HG02884 (cell line): ENCODE results near the gene GAS7.
A peak's percentile ranks its signal among the peaks of the same experiment; 100 is the strongest.
"Not testable (repeated sequence)": the region's sequence is repeated elsewhere in the genome, so short reads cannot be mapped to it uniquely, and the experiment has no call there.

Source experiments
- ATAC-seq: cut with Tn5 transposase; IDR thresholded peaks from one replicate; pipeline ENCODE4 v1.9.1; 2021; ENCODE audit warnings: mild to moderate bottlenecking, moderate library complexity; ENCODE audit not compliant: unreplicated experiment

The GAS7 gene

GRCh38 chr17:10077561-10078299 is 120.7 kb downstream of the GAS7 start:
- no peak for ATAC-seq

- no peak for ATAC-seq
Measured at GRCh38 chr17:10075919-10076318, 122.5 kb downstream of the GAS7 start.

GRCh38 chr17:10073941-10074340 is 124.5 kb downstream of the GAS7 start:
- ATAC-seq: no peak

GRCh38 chr17:10072556-10073425 is 125.6 kb downstream of the GAS7 start:
- no peak for ATAC-seq

- no peak for ATAC-seq
Measured at GRCh38 chr17:10072086-10072485, 126.3 kb downstream of the GAS7 start.

GRCh38 chr17:10071141-10071540 is 127.3 kb downstream of the GAS7 start:
- ATAC-seq: no peak

DNA sequence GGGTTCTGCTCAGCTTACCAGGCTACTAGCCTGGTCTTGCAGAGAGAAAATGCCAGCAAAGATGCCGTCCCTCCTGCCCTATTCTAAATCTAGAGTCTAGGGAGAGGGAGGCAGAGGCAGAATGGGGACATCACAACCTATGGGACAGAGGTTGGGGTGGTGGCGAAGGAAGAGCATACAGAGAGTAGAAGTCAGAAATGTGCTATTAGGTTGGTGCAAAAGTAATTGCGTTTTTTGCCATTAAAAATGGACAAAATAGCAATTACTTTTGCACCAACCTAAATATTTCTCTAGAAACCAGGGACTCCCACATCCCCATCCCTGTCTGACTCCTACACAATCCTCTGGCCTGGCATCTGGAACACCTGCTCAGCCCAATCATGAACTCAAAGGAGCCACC is 127.7 kb downstream of the GAS7 start:
- no peak for ATAC-seq

DNA sequence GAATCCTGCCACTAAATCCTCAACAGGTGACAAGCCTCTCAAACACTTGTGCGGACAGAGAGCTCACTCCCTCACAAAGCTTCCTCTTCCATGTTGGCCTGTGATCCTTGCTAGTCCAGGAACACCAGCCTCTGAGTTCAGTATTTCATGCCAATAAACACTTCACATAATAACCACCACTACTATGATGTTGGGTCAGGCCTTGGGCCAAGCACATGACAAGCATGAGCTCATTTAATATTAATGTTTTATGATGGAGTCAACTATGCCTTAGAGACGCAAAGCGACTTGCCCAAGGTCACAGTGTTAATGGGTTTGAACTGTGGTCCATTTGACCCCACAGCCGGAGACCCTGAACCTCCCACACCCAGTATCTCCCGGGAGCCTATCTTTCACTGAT is 129.1 kb downstream of the GAS7 start:
- ATAC-seq: no peak

DNA sequence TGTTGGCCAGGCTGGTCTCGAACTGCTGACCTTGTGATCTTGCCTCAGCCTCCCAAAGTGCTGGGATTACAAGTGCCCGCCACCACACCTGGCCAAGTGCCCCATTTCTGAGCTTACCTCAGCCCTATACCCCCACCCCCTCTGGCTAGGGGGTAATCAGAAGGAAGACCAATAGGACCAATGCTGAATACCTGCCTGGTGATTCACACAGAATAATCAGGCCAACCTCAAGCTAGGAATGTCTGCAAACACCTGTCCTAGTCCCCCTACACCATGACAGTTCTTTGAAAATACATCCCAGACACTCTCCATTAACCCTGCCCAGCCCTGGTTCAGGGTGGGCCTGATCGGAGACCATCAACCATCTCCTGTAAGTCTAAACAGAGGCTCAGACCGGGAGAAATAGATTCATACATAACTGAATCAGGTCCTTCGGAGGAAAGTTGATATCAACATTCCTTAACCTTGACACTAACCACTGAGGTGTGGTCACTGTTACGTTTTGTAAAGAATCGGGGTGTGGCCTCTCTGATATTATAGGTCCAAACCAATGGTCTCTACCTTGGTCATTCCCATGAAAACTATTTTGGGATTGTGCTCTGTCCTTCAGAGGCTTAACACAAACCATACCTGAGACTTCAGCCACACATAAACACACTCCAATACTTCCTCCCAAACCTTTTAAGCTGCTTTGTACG is 130.8 kb downstream of the GAS7 start:
- ATAC-seq: no peak

DNA sequence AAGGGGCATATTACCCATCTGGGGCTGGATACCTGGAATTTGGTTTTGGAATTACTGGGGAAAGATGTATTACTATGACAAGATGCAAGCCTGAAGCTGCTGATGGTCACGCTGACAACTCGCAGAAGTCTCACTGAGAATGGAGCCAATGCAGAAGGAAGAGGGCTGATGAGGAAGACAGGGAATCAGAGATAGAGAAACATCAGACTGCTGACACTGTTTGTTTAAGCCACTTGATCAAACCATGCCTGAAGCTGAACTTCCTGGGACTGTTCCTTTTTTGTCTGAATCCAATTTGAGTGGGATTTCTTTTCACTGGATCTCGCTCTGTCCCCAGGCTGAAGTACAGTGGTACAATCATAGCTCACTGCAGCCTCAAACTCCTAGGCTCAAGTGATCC is 133.9 kb downstream of the GAS7 start:
- ATAC-seq: no peak

DNA sequence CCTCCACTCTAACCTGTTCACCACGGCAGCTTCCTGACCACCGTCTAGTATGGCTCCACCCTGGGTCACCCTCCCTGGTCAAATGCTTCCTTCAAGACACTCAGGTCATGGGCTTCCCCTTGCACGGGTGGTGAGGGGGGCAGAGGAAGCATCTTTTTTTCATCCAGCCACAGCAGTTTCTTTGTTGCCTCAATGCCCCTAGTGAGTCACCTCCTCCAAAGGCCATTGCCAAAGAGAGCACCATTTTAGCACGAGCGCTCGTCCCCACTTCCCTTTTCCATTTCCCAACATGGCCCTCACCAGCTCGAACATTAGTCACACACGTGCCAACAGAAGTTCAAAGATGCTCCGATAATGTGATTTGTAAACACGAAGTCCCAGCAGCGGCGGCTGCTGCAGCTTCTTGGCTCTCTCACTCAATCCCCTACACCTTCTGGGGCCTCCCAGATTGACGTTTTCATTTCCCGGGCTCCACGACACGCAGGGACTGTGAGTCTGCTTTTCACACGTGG is 134.6 kb downstream of the GAS7 start:
- no peak for ATAC-seq

GRCh38 chr17:10062691-10063385 is 135.6 kb downstream of the GAS7 start:
- ATAC-seq: no peak

- no peak for ATAC-seq
Measured at GRCh38 chr17:10061111-10061845, 137.1 kb downstream of the GAS7 start.

DNA sequence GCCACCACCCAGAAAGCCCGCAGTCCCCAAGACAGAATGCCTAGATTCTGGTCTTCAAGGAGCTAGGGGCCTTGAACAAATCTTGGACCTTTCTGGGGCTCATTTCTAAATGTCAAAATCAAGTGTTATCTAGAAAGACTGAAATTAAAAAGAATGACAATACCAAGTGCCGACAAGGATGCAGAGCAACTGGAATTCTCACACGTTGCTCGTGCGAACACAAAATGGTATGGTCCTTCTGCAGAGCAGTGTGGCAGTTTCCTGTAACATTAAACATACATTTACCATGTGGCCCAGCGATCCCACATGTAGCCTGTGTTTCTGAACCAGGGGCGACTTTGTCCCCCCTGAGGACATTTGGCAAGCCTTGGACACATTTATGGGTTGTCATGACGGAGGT is 137.9 kb downstream of the GAS7 start:
- no peak for ATAC-seq

GRCh38 chr17:10059684-10060211 is 138.7 kb downstream of the GAS7 start:
- ATAC-seq: peak; percentile 84

- ATAC-seq: no peak
Measured at GRCh38 chr17:10058921-10059683, 139.3 kb downstream of the GAS7 start.

GRCh38 chr17:10057466-10057865 is 140.9 kb downstream of the GAS7 start:
- ATAC-seq: not testable (repeated sequence)

- no peak for ATAC-seq
Measured at GRCh38 chr17:10055262-10055975, 143.0 kb downstream of the GAS7 start.
